DMS114 treated with DMSO at 0.1 percent for 48 hours (cell line): ENCODE measurements around the gene SMIM24.
"Not testable (repeated sequence)": the region's sequence is repeated elsewhere in the genome, so short reads cannot be mapped to it uniquely, and the experiment has no call there.

ENCODE experiments used
- DNase-seq: peaks from one replicate; lab custom pipeline; 2025; ENCODE audit not compliant: unreplicated experiment; lab: John Stamatoyannopoulos, UW

SMIM24 gene

DNA sequence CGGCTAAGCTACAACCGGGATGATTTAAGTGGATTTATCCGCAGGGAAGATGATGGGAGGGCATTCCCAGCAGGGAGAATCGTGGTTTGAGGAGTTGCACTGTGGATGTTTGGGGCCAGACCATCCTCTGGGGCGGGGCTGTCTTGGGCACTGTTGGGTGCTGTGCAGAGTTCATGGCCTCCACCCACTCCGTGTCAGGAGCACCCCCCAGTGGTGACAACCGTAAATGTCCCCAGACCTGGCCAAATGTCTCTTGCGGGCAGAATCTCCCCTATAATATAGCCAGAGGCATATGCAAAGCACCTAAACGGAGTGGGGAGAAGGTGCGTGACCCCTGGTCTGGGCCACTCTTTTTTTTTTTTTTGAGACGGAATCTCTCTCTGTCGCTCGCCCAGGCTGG, 40.2 kb downstream of the SMIM24 start:
- no peak for DNase-seq

DNA sequence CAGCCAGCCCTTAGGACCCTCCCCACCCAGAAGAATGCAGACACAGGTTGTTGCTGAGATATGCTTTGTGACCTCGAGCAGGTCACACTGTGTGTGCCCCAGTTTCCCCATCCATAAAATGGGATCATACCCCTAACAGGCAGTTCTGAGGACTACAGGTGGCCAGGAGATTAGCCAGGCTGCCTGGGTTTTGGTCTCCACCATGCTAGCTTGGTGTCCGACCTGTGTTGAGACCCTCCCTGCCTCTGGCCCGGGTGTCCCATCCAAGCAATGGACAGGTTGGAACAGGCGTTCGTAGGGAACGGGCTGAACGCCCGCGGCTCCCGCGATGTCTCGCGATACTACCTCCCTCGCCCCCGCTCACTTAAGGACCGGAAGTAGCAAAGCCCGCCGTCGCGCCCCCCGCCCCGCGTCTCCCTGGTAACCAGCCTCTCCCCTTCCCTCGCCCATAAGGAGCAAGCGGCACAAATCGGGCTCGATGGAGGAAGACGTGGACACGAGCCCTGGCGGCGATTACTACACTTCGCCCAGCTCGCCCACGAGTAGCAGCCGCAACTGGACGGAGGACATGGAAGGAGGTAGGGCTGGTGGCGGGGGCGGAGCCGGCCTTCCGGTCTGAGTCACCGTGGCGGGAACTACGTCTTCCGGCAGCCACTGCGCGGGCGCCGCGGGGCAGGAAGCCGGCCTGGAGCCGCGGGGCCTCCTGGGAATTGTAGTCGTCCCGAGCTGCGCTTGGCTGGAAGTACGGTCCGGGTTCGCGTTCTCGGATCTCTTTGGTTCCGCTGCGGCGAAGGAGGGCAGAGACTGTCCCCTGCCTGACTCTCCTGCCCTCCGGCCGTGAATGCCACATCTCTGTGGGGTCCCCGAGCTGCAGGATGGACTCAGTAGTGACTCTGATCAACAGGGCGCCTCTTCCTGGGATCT, 45.4 kb downstream of the SMIM24 start:
- DNase-seq: no peak

DNA sequence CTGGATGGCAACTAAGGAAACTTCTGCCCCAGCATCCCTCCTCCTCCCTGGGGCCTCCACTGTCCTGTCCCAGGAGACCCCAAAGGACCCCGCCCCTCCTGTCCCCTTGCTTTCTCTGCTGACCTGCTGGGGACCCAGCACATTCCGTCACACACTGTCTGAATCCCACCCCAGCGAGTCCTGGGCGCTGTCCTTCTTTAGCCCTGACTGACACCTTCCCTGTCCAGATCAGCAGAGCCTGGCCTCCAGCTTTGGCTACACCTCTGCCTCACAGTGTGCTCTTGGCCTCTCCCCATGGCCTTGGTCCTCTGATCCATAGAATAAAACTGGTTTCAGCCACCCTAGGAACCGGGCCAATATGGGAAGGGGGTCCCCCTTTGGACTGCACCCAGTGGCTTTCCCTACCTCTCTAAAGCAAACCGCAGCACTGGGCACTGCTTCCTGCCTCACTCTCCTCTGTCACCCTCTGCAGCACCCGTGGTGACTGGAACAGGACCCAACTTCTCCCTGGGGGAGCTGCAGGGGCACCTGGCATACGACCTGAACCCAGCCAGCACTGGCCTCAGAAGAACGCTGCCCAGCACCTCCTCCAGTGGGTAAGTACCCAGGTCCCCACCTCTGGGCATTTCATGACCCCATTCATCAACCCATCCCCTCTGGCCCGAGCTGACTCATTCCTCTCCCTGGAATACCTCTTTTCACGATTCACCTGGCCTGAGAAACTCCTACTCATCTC, 46.4 kb downstream of the SMIM24 start:
- DNase-seq: no peak

DNA sequence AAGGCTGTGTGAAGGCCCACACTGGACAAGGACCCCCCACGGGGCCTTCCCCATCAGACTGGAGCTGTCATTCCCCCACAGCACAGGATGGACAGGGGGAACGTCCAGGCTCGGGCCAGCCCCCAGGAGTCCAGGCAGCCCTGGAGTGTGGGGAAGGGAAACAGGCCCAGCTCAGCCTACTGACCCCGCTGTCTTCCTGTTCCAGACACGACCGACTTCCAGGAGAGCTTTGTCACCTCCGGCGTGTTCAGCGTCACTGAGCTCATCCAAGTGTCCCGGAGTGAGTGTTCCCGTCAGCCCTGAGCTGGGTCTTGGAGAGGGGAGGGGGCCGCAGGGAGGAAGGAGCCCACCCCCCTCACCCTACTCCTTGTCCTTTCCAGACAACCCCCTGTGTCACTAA, 47.0 kb downstream of the SMIM24 start:
- no peak for DNase-seq

DNA sequence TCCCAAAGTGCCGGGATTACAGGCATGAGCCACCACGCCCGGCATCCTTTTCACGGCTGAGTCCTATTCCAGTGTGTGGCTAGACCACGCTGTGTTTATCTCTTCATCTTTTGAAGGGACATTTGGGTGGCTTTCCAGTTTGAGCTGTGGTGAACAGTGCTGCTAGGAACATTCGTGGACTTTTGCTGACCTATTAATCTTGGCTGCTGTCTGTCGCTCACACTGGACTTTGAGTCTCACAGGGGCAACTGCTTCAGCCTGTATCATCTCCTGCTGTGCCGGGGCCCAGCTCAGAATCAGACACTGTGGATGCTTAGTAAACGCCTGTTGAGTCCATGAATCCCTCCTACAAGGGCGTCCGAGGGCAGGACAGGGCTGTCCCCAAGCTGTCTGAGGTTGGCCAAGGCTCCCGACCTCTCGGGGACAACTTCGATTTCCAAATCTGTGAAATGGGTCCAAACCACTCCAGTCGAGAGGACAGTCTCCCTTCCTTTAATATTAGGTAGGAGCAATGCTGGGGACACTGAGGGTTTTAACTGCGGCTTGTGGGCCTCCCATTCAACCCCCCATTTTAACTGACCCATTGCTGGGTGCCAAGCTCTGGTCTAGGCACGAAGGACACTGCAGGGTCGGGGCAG, 48.4 kb downstream of the SMIM24 start:
- no peak for DNase-seq

DNA sequence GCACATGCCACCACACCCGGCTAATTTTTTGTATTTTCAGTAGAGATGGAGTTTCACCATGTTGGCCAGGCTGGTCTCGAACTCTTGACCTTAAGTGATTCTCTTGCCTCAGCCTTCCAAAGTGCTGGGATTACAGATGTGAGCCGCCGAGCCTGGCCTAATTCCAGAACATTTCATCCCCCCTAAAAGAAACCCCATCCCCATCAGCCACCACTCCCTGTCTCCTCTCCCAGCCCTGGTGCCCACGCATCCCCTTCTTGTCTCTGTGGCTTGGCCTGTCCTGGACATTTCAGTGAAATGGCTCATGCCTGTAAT, 50.0 kb downstream of the SMIM24 start:
- DNase-seq: not testable (repeated sequence)

DNA sequence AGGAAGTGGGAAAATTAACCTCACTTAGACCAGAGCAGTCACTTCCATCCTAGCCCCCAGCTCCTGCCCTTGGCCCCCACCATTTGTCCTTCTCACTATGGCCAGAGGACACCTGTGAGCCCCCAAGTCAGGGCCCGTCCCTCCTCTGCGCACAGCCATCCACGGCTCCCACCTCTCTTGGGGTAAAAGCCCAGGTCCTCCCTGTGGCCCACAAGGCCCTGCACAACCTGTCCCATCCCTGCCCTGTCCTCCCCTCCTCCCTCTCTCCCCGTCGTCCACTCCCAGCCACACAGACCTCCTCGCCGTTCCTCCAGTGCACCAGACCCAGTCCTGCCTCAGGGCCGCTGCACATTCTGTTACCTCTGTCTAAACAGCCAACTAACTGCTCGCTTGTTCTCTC, 53.9 kb downstream of the SMIM24 start:
- no peak for DNase-seq
